Measurements from ENCODE around the gene COL6A1.

DNA sequence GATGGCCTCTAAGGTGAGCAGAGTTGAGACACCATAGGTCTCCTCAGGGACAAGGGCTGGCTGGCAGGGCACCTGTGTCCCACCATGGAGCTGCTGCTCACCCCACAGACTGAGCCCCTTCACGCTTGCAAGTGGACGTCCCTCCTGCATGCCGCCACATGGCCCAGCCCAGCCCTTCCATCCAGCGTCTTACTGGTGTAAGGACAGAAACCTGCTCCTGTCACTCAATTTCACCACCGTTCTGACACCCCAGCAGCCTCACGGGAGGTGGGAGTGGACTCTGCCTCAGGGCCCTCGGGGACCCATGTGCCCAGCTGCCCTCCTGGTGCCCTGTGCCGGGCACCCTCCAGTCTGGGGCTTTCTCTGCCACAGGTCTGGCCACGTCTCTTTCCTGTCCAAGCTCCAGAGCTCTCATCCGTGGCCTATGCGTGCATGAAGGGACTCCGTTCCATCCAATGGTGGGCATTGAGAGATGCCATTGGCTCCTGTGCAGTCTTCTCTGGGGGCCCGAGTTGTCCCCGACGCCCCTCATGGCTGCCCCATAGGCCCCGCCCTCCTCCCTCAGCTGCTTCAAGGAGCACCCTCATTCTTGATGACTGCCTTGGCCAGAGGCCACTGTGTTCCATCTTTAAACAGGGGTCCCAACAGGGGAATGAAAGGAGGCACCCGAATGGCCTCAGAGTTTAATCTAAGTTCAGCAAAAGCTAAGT, 42.6 kb upstream of the COL6A1 start:
- TF ChIP-seq, protein P1, sequence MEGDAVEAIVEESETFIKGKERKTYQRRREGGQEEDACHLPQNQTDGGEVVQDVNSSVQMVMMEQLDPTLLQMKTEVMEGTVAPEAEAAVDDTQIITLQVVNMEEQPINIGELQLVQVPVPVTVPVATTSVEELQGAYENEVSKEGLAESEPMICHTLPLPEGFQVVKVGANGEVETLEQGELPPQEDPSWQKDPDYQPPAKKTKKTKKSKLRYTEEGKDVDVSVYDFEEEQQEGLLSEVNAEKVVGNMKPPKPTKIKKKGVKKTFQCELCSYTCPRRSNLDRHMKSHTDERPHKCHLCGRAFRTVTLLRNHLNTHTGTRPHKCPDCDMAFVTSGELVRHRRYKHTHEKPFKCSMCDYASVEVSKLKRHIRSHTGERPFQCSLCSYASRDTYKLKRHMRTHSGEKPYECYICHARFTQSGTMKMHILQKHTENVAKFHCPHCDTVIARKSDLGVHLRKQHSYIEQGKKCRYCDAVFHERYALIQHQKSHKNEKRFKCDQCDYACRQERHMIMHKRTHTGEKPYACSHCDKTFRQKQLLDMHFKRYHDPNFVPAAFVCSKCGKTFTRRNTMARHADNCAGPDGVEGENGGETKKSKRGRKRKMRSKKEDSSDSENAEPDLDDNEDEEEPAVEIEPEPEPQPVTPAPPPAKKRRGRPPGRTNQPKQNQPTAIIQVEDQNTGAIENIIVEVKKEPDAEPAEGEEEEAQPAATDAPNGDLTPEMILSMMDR (IDR thresholded peaks at IDR 0.05): no peak
- TF ChIP-seq USF2 (CRISPR knock-in tag; IDR thresholded peaks at IDR 0.05) (no peak), RORB (CRISPR knock-in tag; IDR thresholded peaks at IDR 0.05) (no peak), ESRRA (CRISPR knock-in tag; IDR thresholded peaks at IDR 0.05; ENCODE audit: borderline replicate concordance) (no peak), ATF6 (CRISPR knock-in tag; IDR thresholded peaks at IDR 0.05) (no peak)
- TF ChIP-seq, protein P2, sequence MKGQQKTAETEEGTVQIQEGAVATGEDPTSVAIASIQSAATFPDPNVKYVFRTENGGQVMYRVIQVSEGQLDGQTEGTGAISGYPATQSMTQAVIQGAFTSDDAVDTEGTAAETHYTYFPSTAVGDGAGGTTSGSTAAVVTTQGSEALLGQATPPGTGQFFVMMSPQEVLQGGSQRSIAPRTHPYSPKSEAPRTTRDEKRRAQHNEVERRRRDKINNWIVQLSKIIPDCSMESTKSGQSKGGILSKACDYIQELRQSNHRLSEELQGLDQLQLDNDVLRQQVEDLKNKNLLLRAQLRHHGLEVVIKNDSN (CRISPR knock-in tag; IDR thresholded peaks at IDR 0.05): no peak
